Measurements from ENCODE around the gene KANSL1.

The KANSL1 gene

DNA sequence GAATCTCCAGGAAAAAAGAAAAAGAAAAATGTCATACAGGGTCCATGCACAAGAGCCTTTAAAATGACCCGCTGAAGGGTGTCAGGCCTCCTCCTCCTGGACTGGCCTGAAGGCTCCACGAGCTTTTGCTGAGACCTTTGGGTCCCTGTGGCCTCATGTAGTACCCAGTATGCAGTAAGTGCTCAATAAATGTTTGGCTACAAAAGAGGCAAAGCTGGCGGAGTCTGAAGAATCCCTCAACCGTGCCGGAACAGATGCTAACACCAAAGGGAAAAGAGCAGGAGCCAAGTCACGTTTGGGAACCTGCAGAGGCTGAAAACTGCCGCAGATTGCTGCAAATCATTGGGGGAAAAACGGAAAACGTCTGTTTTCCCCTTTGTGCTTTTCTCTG lies 193.3 kb downstream of the KANSL1 start:
- intact Hi-C loops (cut with DNase I; ENCODE audit: low total_unique reads), result loop anchor here (5.0 kb wide), 2 partner anchors 42 to 212 kb away; no protein-coding TSS in a partner anchor
- Histone ChIP-seq H3K4me3 (no peak overlapping the region), H3K36me3 (no peaks in the 10 kb centered on the region), H3K27me3 (no peaks in the 10 kb centered on the region), H3K9me3 (no peaks in the 10 kb centered on the region), H3K27ac (no peak overlapping the region), H3K4me1 (peaks cover 0 to 18% (median 7%) of the 10 kb centered on the region in 4 donors)
- TF ChIP-seq, protein P1, sequence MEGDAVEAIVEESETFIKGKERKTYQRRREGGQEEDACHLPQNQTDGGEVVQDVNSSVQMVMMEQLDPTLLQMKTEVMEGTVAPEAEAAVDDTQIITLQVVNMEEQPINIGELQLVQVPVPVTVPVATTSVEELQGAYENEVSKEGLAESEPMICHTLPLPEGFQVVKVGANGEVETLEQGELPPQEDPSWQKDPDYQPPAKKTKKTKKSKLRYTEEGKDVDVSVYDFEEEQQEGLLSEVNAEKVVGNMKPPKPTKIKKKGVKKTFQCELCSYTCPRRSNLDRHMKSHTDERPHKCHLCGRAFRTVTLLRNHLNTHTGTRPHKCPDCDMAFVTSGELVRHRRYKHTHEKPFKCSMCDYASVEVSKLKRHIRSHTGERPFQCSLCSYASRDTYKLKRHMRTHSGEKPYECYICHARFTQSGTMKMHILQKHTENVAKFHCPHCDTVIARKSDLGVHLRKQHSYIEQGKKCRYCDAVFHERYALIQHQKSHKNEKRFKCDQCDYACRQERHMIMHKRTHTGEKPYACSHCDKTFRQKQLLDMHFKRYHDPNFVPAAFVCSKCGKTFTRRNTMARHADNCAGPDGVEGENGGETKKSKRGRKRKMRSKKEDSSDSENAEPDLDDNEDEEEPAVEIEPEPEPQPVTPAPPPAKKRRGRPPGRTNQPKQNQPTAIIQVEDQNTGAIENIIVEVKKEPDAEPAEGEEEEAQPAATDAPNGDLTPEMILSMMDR (IDR thresholded peaks at IDR 0.05), result no peak
- DNase-seq, result no peak

DNA sequence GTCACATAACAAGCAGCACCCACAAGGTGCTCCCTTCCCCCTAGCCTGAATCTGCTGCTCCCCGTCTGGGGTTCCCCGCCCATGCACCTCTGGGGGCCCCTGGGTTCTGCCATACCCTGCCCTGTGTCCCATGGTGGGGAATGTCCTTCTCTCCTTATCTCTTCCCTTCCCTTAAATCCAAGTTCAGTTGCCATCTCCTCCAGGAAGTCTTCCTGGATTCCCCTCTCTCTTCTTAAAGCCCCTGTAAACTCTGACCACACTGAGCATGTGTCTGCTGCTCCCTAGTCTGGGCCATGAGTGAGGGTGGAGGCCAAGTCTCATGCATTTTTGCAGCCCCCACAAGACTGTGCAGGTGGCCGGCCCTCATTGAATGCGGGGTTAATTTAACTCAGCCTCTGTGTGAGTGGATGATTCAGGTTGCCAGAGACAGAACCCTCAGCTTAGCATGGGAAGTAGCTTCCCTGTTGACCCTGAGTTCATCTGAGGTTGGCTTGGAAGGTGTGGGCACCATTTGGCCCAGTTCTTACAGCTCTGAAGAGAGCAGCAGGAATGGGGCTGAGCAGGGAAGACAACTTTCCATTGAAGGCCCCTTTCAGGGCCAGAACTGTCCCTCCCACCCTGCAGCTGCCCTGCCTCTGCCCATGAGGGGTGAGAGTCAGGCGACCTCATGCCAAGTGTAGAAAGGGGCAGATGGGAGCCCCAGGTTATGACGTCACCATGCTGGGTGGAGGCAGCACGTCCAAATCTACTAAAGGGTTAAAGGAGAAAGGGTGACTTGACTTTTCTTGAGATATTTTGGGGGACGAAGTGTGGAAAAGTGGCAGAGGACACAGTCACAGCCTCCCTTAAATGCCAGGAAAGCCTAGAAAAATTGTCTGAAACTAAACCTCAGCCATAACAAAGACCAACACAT lies 194.0 kb downstream of the KANSL1 start, which contains the start of gene STH:
Gene STH, plus strand, starts transcription at position 264 of the 913 bp plus-strand sequence. Its CDS starts 30 bp downstream, at position 294.
- Histone ChIP-seq H3K36me3 (no peaks in the 10 kb centered on the region), H3K9me3 (no peaks in the 10 kb centered on the region), H3K4me3 (no peak within 1 kb of the TSS), H3K27ac (no peak within 1 kb of the TSS), H3K27me3 (no peaks in the 10 kb centered on the region), H3K4me1 (peaks cover 0 to 17% (median 7%) of the 10 kb centered on the region in 4 donors)
- DNase-seq, result no peak
- intact Hi-C loops (cut with DNase I; ENCODE audit: low total_unique reads), result no loop called here
- TF ChIP-seq, protein P1 (IDR thresholded peaks at IDR 0.05), result no peak

DNA sequence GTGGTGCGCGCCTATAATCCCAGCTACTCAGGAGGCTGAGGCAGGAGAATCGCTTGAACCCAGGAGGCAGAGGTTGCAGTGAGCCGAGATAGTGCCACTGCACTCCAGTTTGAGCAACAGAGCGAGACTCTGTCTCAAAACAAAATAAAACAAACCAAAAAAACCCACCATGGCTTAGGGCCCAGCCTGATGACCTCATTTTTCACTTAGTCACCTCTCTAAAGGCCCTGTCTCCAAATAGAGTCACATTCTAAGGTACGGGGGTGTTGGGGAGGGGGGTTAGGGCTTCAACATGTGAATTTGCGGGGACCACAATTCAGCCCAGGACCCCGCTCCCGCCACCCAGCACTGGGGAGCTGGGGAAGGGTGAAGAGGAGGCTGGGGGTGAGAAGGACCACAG lies 195.6 kb downstream of the KANSL1 start:
- Histone ChIP-seq H3K4me3 (no peak overlapping the region), H3K27ac (no peak overlapping the region), H3K27me3 (no peaks in the 10 kb centered on the region), H3K4me1 (peaks cover 0 to under 1% (median 0%) of the 10 kb centered on the region in 4 donors), H3K9me3 (no peaks in the 10 kb centered on the region), H3K36me3 (no peaks in the 10 kb centered on the region)
- TF ChIP-seq, protein P1 (IDR thresholded peaks at IDR 0.05), result no peak
- no peak for DNase-seq
- intact Hi-C loops (cut with DNase I; ENCODE audit: low total_unique reads), result no loop called here

DNA sequence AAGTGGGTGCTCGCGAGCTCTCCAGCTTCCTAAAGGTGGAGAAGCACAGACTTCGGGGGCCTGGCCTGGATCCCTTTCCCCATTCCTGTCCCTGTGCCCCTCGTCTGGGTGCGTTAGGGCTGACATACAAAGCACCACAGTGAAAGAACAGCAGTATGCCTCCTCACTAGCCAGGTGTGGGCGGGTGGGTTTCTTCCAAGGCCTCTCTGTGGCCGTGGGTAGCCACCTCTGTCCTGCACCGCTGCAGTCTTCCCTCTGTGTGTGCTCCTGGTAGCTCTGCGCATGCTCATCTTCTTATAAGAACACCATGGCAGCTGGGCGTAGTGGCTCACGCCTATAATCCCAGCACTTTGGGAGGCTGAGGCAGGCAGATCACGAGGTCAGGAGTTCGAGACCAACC lies 196.1 kb downstream of the KANSL1 start:
- intact Hi-C loops (cut with DNase I; ENCODE audit: low total_unique reads), result no loop called here
- H3K4me3 ChIP-seq, result no peak overlapping the region
- no peaks in the 10 kb centered on the region for H3K27me3 ChIP-seq
- H3K27ac ChIP-seq, result no peak overlapping the region
- H3K4me1 ChIP-seq, result no peaks in the 10 kb centered on the region
- no peak for DNase-seq
- no peaks in the 10 kb centered on the region for H3K9me3 ChIP-seq
- TF ChIP-seq, protein P1 (IDR thresholded peaks at IDR 0.05), result no peak
- H3K36me3 ChIP-seq, result no peaks in the 10 kb centered on the region

DNA sequence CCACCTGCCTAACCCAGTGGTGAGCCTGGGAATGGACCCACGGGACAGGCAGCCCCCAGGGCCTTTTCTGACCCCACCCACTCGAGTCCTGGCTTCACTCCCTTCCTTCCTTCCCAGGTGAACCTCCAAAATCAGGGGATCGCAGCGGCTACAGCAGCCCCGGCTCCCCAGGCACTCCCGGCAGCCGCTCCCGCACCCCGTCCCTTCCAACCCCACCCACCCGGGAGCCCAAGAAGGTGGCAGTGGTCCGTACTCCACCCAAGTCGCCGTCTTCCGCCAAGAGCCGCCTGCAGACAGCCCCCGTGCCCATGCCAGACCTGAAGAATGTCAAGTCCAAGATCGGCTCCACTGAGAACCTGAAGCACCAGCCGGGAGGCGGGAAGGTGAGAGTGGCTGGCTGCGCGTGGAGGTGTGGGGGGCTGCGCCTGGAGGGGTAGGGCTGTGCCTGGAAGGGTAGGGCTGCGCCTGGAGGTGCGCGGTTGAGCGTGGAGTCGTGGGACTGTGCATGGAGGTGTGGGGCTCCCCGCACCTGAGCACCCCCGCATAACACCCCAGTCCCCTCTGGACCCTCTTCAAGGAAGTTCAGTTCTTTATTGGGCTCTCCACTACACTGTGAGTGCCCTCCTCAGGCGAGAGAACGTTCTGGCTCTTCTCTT lies 196.8 kb downstream of the KANSL1 start:
- DNase-seq, result no peak
- Histone ChIP-seq H3K27me3 (no peaks in the 10 kb centered on the region), H3K36me3 (no peaks in the 10 kb centered on the region), H3K27ac (no peak overlapping the region), H3K9me3 (no peaks in the 10 kb centered on the region), H3K4me1 (no peaks in the 10 kb centered on the region), H3K4me3 (no peak overlapping the region)
- intact Hi-C loops (cut with DNase I; ENCODE audit: low total_unique reads), result no loop called here
- TF ChIP-seq, protein P1 (IDR thresholded peaks at IDR 0.05), result no peak

Measured in tibial artery (tissue), 4 donors.